HG02610 (cell line): ENCODE measurements around the gene DUSP16.
"Not testable (repeated sequence)": the region's sequence is repeated elsewhere in the genome, so short reads cannot be mapped to it uniquely, and the experiment has no call there.

Experiments used
- ATAC-seq: cut with Tn5 transposase; IDR thresholded peaks from one replicate; pipeline ENCODE4 v1.9.1; 2021; ENCODE audit warnings: mild to moderate bottlenecking, moderate library complexity; ENCODE audit not compliant: unreplicated experiment

DUSP16 gene

DNA sequence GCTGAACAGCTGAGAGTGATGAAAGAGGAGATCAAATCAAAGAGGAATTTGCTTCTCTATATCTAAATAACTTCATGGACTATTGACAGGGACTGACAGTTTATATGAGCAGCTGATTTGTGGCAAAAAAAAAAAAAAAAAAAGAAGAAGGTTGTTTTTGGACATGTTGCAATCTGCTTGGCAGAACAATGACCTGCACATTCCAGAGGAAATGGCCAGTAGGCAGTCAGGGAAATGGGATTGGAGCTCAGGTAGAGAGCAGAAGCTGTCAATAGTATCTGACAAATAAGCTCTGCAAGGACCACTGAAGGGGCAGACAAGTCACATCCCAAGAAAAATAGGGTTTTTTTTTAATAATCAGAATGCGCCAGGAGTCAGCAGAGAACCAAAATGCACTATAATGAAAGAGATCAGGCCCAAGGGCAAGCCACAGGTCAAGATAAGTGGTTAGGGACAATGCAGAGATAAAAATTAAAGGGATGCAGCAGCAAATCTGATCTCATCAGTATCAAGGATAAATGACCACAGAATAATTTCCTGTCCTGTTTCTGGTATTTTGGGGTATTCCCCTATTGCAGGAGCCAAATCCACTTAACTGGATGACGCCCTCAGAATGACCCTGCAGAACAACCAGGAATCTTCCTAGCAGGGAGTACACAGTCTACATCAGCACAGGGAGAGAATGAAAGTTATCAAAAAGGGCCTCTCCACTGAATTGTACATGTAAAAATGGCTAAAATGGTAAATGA is 22.6 kb upstream of the DUSP16 start:
- ATAC-seq, result no peak

DNA sequence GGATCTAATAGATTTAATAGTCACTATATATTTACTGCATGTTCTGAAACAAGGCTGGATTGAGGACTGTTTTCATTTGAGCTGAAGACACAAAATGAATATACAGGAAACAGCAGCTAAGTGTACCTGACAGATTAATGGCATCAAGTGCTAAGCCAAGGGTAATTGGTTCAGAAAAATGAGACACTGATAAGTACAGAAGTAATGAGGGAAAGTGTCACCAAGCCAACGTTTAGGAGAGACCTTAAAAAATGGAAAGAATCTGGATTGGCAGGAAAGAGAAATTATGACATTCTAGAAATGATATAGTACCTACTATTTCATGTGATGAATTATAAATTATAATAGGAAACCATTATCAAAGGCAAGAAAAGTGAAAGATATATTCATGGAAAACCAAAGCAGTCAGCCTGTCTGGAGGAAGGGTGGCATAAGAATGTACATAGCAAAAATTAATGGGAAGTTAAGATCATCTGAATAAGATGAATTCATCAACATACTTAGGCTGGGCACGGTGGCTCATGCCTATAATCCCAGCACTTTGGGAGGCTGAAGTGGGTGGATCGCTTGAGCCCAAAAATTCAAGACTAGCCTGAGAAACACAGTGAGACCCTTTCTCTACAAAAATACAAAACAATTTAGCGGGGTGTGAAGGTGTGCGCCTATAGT is 21.0 kb upstream of the DUSP16 start:
- no peak for ATAC-seq

DNA sequence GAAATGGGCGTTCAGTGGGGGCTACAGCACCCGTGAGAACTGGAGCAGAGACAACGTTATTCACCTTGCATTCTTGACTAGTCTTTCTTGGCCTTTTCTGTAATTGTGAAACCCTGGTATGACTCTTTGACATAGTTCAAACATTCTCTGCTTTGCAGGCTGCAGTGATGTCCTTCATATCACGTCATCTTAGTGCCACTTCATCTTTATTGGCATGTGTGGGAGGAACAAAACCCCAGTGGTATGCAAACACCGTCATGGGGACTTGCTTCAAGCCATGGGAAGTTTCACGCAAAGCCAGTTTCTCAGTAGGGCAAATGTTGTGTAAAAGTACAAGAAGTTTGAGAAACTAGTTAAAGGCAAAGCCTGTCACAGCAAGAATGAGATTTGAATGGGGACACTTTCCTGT is 20.2 kb upstream of the DUSP16 start:
- ATAC-seq, result peak; percentile 92

DNA sequence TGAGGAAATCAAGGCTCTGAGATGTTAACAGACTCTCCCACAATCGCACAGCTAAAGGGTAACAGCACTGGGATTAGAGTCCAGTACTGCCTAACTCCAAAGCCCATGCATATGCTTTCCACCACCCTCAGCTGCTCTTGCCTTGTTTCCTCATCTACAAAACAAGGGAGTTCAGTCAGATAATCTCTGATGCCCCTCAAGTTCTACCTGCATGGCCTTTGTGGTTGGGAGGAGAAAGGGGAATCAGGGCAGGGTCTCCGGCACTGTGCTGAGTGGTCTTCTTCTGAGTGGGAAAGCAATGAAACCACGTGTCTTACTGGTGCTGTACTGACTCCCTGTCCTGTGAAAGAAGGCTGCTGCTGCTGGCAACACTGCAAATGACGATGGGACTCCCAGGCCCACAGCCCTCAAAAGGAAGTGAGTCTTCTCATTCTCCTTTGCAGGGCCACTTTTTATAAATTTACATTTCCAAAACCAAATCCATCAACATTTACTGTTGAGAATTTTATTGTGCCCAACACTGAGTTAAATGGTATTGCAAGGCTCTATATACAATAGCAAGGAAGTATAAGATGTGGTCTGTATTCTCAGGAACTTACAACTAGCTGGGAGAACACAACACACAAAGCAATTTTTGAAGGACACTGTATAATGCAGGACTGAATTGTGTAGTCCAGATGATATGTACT is 19.7 kb upstream of the DUSP16 start:
- peak; percentile 37 for ATAC-seq

DNA sequence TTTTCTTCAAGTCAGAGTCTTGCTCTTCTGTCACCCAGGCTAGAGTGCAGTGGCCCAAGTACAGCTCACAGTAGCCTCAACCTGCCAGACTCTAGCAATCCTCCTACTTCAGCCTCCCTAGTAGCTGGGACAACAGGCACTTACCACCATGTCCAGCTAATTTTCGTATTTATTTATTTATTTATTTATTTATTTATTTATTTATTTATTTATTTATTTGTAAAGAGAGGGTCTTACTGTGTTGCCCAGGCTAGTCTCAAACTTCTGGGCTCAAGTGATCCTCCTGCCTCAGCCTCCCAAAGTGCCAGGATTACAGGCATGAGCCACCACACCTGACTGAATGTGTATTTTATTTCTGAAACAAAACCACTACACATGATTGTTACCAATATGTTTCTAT is 18.1 kb upstream of the DUSP16 start:
- ATAC-seq, result not testable (repeated sequence)

DNA sequence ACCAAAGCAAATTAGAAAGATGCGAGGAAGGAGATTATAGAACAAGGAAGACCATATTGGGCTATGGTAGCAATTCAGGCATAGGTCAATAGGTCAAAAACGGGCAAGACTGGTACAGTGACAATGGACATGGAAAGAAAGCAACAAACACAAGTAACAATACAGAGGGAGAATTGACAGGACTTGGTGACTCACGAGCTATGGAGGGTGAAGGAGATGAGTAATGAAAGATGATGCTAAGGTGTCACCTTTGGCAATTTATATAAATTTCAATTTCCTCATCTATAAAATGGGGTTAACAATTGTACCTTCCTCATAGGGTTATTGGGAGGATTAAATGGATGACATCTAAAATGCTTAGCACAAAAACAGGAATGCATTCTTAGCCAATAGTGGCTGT is 15.1 kb upstream of the DUSP16 start:
- no peak for ATAC-seq

DNA sequence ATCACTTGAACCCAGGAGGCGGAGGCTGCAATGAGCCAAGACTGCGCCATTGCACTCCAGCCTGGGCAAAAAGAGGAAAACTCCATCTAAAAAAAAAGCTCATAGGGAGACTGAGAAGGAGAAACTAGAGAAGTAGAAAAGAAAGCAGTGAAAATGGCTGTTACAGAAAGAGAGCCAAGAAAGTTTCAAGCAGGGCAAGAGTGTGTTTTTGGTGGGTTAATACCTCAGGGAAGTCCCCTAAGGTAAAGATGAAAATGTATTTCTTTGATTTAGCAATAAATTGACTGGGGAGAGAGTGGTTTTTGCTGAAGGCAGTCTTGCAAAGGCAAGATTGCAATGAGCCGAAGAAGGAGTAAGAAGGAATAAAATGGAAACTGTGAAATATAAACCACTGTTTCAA is 10.0 kb upstream of the DUSP16 start:
- no peak for ATAC-seq

DNA sequence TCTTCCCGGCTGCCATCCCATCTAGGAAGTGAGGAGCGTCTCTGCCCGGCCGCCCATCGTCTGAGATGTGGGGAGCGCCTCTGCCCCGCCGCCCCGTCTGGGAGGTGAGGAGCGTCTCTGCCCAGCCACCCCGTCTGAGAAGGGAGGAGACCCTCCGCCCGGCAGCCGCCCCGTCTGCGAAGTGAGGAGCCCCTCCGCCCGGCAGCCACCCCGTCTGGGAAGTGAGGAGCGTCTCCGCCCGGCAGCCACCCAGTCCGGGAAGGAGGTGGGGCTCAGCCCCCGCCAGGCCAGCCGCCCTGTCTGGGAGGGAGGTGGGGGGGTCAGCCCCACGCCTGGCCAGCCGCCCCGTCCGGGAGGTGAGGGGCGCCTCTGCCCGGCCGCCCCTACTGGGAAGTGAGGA is 3.3 kb upstream of the DUSP16 start:
- not testable (repeated sequence) for ATAC-seq

DNA sequence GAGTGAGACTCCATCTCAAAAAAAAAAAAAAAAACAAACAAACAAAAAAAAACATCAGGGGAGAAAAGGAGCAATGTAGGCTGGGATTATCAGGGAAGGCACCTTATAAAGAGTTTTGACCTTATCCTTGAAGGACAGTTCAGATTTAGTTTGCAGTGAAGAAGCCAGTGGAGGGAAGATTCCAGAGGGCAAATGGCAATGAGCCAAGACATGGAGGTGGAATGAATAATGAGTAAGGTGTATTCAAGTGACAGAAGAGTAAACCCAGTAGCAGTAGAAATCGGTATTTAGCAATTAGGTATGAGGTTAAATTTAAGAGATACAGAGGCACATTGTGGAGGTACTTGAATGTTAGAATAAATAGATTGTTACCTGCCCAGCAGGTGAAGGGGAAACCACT is 2.2 kb upstream of the DUSP16 start:
- no peak for ATAC-seq

DNA sequence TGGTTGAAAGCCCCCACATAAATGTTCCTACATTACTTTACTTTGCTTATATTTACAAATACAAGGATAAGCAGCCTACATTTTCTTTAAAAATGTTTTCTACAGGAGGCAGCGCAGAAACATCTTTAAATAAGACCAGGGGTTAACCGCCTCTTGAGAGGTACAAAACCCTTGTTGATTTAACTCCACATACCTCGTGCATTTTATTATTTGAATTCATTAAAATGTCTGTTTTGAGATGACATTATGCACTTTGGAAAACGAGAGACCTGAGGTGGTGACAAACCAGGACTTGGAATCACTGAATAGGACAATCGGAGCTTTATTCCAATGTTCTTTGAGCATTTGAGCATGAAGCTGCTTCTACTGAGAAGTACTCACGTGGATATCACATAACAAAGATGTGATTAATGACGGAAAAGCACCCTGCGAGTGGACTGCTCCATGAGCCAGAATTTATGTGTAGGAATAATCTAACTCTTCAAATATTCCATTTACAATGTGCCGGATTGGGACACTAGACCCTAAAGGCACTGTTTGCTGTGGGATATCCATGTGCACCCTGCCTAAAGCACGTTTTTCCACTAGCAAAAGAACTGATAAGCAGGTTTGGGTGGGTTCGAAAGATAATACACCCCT is 746 bp upstream of the DUSP16 start:
- ATAC-seq, result no peak

DNA sequence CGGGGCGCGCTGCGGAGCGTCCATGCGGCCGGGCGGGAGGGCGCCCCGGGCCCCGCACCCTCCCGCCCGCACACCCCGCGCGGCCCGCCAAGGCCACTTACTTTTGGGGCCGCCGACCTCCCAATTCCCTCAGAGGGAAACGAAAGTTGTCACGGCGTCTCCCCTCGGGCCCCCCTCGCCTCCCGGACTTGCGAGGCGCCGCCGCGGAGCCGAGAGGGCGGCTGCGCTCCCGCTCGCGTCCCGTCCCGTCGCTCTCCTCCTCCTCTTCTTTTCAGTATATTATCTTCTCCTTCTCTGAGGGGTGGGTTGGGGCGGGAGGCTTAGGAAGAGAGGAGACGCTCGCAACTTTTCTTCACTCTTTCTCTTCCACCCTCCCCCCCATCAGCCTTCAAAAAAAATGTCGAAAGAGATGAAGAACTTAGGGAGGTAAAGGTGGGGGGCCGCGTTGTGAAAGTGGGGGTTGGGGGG is 613 bp downstream of the DUSP16 start:
- ATAC-seq, result no peak

DNA sequence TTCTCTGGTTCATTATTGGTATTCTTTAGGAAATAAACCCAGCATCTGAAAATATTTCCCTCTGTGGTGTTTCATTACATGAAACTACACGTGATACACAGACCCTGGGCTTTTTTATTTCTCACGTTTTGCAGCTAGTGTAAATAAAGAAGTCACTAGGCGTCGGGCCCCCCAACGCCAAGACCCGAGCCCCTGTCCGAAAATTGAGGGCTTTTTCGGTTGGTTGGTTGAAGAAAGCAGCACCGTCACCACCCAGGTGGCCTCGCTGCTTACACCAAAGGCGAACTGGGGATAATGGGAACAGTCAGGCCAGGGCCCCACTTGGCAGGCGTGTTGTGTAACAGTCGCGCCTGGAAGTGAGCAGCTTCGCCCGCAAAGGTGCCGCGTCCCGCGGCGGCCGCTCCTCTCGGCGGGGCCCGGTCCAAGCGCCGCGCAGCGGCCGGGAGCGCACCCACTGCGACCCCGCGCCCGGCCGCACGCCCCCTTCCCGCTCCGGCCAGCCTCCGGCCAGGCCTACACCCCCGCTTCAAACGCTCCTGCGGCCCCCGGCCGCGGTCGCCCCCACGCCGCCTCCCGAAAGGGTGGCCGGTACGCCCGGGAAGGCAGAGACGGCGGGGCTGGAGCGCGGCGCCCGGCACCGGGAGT is 1.2 kb downstream of the DUSP16 start:
- ATAC-seq, result no peak

DNA sequence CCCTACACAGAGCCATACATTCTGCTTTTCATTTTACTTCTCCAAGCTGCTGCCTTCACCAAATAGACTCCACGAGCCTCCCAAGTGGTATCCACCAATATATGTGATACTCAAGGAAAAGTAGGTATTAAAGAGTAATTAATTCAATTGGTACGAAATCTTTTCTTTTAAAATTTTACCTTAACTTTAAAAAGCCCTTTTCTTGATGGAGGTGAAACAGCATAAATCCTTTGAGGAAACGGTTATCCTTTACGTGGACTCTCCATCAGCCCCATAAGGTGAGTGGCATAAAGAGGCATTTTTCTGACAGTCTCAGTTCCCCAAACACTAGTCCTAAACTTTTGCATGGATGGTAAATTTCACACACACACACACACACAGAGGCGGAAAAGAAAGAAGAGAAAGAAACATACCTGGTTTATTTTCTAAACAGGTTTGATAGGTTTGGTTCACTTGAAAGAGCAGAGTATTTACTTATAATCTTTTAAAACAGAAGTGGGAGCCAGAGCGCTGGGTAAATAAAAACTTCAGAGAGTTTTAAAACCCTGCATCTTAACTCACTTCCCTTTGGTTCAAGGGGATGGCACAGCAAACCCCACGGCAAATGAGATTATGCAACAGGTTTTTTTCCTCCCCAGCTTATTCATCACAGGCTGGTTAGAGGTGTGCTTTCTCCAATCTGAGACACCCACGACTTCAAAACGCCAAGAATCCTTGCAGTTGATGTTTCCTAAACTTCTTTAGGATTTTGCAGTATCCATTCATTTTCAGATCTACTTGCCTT is 1.9 kb downstream of the DUSP16 start:
- no peak for ATAC-seq

DNA sequence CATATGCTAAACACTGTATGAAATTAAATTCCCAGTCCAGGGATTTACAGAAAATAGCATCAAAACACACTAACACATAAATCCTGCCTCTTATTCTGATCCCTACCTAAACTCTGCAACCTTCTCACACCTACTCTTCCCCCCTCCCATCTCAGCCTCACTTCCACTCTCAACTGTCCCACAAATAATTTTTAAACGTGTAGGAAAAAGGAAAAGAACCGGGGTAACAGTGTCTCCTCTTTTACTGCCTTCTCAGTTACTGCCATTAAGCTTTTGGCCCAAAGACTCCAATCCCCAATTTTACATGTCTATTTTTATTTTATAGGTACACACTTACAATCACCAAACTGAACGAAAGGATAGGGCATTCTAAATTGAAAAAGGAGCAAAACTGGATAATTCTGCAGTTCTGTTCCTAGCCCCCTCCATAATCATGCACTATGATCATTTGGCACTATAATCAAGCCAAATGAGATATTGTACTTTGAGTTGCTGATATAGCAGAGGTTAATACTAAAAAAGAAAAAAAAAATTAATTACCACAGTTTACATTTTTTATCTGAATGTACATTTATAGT is 2.9 kb downstream of the DUSP16 start:
- ATAC-seq, result no peak

DNA sequence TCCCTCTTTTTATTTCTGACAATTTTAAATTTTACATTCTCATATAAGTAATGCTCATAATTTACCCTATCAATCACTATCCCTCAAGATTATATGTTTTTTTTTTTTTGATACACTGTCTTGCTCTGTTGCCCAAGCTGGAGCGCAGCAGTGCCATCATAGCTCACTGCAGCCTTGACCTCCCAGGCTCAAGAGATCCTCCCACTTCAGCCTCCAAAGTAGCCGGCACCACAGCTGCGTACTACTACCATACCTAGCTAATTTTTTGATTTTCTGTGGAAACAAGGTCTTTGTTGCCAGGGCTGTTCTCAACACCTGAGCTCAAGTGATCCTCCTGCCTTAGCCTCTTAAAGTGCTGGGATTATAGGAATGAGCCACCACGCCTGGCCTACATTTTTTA is 4.4 kb downstream of the DUSP16 start:
- no peak for ATAC-seq

DNA sequence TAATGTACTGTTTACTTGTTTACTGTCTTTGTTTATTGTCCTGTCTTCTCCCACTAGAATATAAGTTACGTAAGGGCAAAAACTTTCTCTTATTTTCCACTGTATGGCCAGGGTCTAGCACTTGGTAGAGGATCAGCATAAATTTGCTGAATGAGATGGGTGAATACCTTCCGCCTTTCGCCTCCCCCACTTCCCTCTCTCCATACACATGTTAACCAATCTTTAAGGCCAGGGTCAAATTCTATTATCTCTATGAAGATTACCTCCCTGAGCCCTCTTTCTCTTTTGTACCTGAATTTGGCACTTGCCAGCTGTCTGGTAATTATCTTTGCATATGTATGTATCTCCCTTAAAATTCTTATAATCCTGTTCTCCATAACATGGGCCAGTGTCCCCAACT is 4.9 kb downstream of the DUSP16 start:
- no peak for ATAC-seq

DNA sequence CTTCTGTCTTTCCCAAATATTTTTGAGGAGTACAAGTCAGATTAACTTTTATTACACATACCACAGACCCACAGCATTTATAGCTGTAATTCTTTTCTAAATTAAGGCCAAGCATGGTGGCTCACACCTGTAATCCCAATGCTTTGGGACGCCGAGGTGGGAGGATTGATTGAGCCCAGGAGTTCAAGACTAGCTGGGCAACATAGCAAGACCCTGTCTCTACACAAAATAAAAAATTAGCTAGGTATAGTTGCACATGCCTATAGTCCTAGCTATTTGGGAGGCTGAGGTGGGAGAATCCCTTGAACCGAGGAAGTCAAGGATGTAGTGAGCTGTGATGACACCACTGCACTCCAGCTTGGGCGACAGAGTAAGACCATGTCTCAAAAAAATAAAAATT is 7.0 kb downstream of the DUSP16 start:
- no peak for ATAC-seq

DNA sequence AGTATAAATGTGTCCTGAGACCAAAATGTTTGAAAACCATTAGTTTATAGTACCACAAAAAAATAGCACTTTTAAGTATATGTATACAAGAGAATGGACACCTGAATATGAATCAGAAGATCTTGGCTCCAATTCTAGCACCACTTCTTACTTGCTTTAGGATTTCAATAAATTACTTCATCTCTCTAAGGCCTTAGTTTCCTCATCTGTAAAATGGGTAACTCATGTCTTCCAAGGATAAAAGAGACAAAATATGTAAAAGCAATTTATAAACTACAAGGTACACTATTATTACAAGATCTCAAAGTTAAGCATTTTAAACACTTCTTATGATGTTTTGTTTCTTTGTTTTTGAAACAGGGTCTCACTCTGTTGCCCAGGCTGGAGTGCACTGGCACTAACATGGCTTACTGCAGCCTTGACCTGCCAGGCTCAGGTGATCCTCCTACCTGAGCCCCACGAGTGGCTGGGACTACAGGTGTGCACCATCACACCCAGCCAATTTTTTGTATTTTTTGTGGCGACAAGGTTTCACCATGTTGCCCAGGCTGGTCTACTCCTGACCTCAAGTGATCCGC is 9.4 kb downstream of the DUSP16 start:
- ATAC-seq, result no peak

DNA sequence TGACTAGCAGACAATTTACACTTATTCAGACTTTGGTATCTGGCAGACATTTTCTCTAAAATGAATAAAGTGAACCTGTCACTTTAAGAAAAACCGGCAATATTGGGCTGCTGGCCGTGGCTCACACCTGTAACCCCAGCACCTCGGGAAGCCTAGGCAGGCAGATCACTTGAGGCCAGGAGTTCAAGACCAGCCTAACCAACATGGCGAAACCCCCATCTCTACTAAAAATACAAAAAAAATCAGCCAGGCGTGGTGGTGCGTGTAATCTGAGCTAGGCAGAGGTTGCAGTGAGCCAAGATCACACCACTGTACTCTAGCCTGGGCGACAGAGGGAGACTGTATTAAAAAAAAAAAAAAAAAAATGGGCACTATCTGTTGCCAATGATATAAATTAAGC is 11.5 kb downstream of the DUSP16 start:
- ATAC-seq, result no peak

DNA sequence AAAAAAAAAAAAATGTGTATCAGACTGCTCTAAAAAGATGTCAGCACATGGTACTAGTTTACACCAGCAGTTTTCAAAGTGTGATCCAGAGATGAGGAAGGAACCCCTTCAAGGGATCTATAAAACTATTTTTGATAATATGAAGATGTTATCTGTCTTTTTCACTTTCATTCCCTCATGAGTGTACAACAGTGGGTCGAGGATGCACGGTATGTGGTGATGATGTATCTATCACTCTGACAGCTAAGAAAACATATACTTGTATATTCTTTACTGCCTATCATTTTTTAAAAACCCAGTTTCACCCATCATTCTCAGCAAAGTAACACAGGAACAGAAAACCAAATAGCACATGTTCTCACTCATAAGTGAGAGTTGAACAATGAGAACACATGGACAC is 12.4 kb downstream of the DUSP16 start:
- no peak for ATAC-seq
